ENCODE data around the gene FCER2.

GRCh38 chr19:7643031-7643415 lies 58.9 kb downstream of the FCER2 start:
- TF ChIP-seq CTCF (IDR thresholded peaks at IDR 0.05) = no peak
- TF ChIP-seq POLR2A (IDR thresholded peaks at IDR 0.05) = no peak
